PFSK-1 (cell line): ENCODE results near the gene HLF.

Experiments
- FOXP2 ChIP-seq: optimal IDR thresholded peaks from 2 replicates; pipeline ENCODE3; 2011; ENCODE audit warnings: borderline replicate concordance, control low read depth, inconsistent platforms; ENCODE audit not compliant: insufficient read depth; ENCODE audit errors: extremely low read length, extremely low read depth
- POLR2AphosphoS5 ChIP-seq: IDR thresholded peaks from 2 replicates; pipeline ENCODE4 v1.6.1; 2012; ENCODE audit warnings: low read depth, mild to moderate bottlenecking, control low read depth, low read length, moderate library complexity
- SIN3A ChIP-seq: IDR thresholded peaks from 2 replicates; pipeline ENCODE4 v1.6.1; 2012; ENCODE audit warnings: mild to moderate bottlenecking, low read length, moderate library complexity, borderline replicate concordance; ENCODE audit not compliant: insufficient read depth
- TAF1 ChIP-seq: IDR thresholded peaks from 2 replicates; pipeline ENCODE4 v1.6.1; 2012; ENCODE audit warnings: low read length, control low read depth, borderline replicate concordance; ENCODE audit not compliant: insufficient read depth
- TF ChIP-seq, protein P1 (sequence below), 2 experiments: IDR thresholded peaks; 2 replicates each; pipeline versions ENCODE4 v1.6.1 to v1.8.0; 2011 to 2012; ENCODE audit warnings: low read depth in 2 of 2, low read length in 2 of 2, control low read depth in 1 of 2, inconsistent platforms in 1 of 2, mild to moderate bottlenecking in 1 of 2, moderate library complexity in 1 of 2; ENCODE audit not compliant: insufficient read depth in 1 of 2

The HLF gene

DNA sequence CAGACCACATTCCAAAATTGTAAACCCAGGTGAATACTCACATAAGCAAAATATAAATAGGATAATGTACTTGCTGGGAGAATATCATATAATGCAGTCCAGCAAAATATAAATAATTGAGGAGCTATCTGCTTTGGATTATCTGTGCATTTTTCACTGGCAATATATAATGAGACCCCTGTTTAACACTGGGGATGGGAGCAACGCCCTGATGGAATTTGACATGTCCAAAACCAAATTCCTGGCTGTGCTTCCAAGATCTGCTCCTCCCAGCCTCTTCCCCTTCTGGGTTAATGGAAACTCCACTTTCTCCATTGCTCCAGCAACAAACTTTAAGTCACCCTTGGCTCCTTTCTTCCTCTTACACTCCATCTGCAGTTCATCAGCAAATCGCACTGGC, 35.5 kb upstream of the HLF start:
- no peak for TF ChIP-seq TAF1
- TF ChIP-seq POLR2AphosphoS5, result no peak
- TF ChIP-seq FOXP2, result no peak
- TF ChIP-seq, protein P1, sequence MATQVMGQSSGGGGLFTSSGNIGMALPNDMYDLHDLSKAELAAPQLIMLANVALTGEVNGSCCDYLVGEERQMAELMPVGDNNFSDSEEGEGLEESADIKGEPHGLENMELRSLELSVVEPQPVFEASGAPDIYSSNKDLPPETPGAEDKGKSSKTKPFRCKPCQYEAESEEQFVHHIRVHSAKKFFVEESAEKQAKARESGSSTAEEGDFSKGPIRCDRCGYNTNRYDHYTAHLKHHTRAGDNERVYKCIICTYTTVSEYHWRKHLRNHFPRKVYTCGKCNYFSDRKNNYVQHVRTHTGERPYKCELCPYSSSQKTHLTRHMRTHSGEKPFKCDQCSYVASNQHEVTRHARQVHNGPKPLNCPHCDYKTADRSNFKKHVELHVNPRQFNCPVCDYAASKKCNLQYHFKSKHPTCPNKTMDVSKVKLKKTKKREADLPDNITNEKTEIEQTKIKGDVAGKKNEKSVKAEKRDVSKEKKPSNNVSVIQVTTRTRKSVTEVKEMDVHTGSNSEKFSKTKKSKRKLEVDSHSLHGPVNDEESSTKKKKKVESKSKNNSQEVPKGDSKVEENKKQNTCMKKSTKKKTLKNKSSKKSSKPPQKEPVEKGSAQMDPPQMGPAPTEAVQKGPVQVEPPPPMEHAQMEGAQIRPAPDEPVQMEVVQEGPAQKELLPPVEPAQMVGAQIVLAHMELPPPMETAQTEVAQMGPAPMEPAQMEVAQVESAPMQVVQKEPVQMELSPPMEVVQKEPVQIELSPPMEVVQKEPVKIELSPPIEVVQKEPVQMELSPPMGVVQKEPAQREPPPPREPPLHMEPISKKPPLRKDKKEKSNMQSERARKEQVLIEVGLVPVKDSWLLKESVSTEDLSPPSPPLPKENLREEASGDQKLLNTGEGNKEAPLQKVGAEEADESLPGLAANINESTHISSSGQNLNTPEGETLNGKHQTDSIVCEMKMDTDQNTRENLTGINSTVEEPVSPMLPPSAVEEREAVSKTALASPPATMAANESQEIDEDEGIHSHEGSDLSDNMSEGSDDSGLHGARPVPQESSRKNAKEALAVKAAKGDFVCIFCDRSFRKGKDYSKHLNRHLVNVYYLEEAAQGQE (IDR thresholded peaks at IDR 0.05; ENCODE audit: insufficient read depth in 1 of 2, low read depth in 2 of 2, low read length in 2 of 2), result no peak
- TF ChIP-seq SIN3A, result no peak

DNA sequence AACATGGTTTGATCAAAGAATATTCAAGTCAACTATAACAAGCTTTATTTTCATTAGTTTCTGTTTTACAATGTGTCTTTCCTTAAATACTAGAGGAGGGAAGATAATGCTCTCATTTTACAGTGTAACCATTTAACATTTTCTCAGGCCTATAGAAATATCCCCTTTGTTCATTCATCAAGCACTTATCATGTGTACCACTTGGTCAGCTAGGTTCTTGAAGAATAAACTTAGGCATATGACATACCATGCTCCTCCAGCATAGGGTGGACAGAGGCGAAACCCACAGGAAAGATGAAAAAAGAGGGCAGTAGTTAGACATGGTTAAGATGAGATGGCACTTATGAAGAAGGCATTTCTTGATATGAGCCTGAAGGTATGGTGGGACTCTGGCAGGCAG, 34.0 kb upstream of the HLF start:
- TF ChIP-seq SIN3A, result no peak
- TF ChIP-seq FOXP2, result no peak
- no peak for TF ChIP-seq POLR2AphosphoS5
- TF ChIP-seq, protein P1 (IDR thresholded peaks at IDR 0.05; ENCODE audit: insufficient read depth in 1 of 2, low read depth in 2 of 2, low read length in 2 of 2), result no peak
- TF ChIP-seq TAF1, result no peak

DNA sequence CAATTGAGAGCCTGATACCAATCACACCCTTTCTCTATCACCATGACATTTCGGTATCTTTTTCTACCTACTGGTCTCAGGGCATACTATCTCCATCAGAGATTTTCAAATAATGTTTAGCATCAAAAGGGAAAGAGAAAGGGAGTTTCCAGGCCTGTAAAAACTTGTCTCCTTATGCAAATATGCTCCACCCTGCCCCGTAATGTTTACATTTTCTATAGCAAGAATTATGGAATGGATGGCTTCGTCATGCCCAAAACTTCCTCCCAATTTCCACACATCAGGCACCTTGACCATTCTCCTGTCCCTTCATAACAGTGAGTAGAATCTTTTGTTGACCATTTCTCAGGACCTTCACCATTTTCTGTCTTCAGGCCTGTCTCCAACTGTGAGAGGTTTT, 30.9 kb upstream of the HLF start:
- TF ChIP-seq FOXP2, result no peak
- no peak for TF ChIP-seq SIN3A
- no peak for TF ChIP-seq POLR2AphosphoS5

DNA sequence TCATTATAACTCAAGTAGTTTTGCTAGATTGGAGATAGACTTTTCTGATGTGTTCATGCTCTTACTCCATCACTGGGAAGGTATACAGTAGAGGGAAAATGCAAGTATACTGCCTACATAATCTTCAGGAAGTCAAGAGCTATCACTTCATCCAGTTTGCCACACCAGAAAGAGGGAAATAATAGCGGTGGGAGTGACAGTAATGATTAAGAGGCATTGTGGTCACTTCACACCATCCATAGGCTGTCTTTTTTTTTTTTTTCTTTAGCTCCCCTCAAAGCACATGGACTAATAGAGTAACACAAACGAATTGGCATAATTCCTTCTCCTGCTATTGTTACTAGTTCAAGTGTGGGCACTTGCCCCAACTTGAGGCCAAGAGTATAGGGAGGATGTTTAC, 28.4 kb upstream of the HLF start:
- TF ChIP-seq TAF1 (no peak), POLR2AphosphoS5 (no peak), FOXP2 (no peak), SIN3A (no peak)
- TF ChIP-seq, protein P1 (IDR thresholded peaks at IDR 0.05; ENCODE audit: insufficient read depth in 1 of 2, low read depth in 2 of 2, low read length in 2 of 2), result no peak

DNA sequence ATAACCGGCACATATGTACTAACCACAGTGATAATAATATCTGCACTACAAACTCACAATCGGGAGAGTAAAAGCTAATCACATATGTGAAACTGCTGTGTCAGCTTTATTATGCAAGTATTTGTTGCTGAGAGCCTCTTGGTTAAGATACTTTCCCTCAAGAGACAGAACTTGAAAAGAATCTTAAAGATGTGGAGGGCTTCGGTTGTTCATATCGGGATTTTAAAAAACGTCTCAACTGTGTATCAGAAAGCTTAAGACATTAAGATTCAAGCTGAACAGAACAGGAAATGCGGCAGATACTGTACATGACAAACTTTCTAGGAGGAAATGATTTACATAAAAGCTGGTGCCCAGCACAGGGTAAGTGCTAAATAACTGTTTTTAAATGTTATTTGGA, 27.5 kb upstream of the HLF start:
- TF ChIP-seq FOXP2 (no peak), SIN3A (no peak), TAF1 (no peak), POLR2AphosphoS5 (no peak)
- TF ChIP-seq, protein P1 (IDR thresholded peaks at IDR 0.05; ENCODE audit: insufficient read depth in 1 of 2, low read depth in 2 of 2, low read length in 2 of 2), result no peak
